IMR-90 (cell line): ENCODE measurements around the gene PDLIM5. TPM values are rescaled to one million over a fixed set of nuclear protein-coding genes. Genes with fewer than 3 reads are reported as not detected.

Experiments used
- ATAC-seq: fragments of 200-7000 bp; cut with Tn5 transposase; 2 replicates; pipeline ENCODE4 v1.9.1; 2020; ENCODE audit warnings: low read depth, mild to moderate bottlenecking, moderate library complexity
- BruUV-seq: library from RNA; stranded (reverse); fragments of 400-500 nt; replicated peaks from 2 replicates; lab custom pipeline; 2021; lab: Mats Ljungman, UMichigan
- CTCF ChIA-PET: fragments of 300-600 bp; formaldehyde crosslinking; extraction: SDS; loops from one replicate; lab custom pipeline; 2021; ENCODE audit warnings: antibody characterized with exemption; lab: Yijun Ruan, JAX
- POLR2A ChIA-PET: fragments of 300-600 bp; sonication (Branson Sonifier 250); formaldehyde crosslinking; loops from one replicate; lab custom pipeline; 2022; ENCODE audit warnings: antibody characterized with exemption; ENCODE audit not compliant: unreplicated experiment; lab: Charles Lee
- DNase-seq: peaks from one replicate; pipeline ENCODE4 v3.0.0; 2013
- H2AFZ ChIP-seq: replicated peaks from 2 replicates; pipeline ENCODE3; 2013; ENCODE audit warnings: low read length, mild to moderate bottlenecking; ENCODE audit not compliant: poor library complexity
- H2AK5ac ChIP-seq: 2 replicates; pipeline ENCODE4 v1.6.1; 2013; ENCODE audit warnings: low read depth, low read length, inconsistent platforms
- H2AK9ac ChIP-seq: replicated peaks from 2 replicates; pipeline ENCODE3; 2013; ENCODE audit warnings: mild to moderate bottlenecking, low read depth, low read length, moderate library complexity; ENCODE audit not compliant: poor library complexity
- H2BK120ac ChIP-seq: 2 replicates; pipeline ENCODE4 v1.6.1; 2013; ENCODE audit warnings: low read depth, low read length, inconsistent platforms
- H2BK15ac ChIP-seq: 3 replicates; pipeline ENCODE4 v1.6.1; 2013; ENCODE audit warnings: low read depth, low read length, inconsistent platforms
- H2BK20ac ChIP-seq: 2 replicates; pipeline ENCODE4 v1.6.1; 2013; ENCODE audit warnings: low read depth, mild to moderate bottlenecking, inconsistent platforms, low read length, moderate library complexity
- H2BK5ac ChIP-seq: 2 replicates; pipeline ENCODE4 v1.6.1; 2013; ENCODE audit warnings: mild to moderate bottlenecking, low read depth, low read length, inconsistent platforms; ENCODE audit not compliant: poor library complexity, severe bottlenecking
- H3K14ac ChIP-seq: replicated peaks from 2 replicates; pipeline ENCODE4 v1.6.1; 2013; ENCODE audit warnings: low read depth, low read length, inconsistent platforms
- H3K18ac ChIP-seq: 2 replicates; pipeline ENCODE4 v1.6.1; 2013; ENCODE audit warnings: low read depth, low read length, control low read depth
- H3K23ac ChIP-seq: 2 replicates; pipeline ENCODE4 v1.6.1; 2013; ENCODE audit warnings: low read depth, low read length, inconsistent platforms
- H3K27ac ChIP-seq: 2 replicates; pipeline ENCODE4 v1.5.1; 2013; ENCODE audit warnings: mild to moderate bottlenecking, control low read depth, low read length; ENCODE audit not compliant: insufficient read depth
- H3K27me3 ChIP-seq: 2 replicates; pipeline ENCODE4 v1.6.1; 2013; ENCODE audit warnings: low read length; ENCODE audit not compliant: control insufficient read depth, insufficient read depth
- H3K36me3 ChIP-seq: 2 replicates; pipeline ENCODE4 v1.6.1; 2013; ENCODE audit warnings: low read length, mixed read lengths; ENCODE audit not compliant: control insufficient read depth, insufficient read depth
- H3K4ac ChIP-seq: 2 replicates; pipeline ENCODE4 v1.6.1; 2013; ENCODE audit warnings: low read depth, low read length, inconsistent platforms
- H3K4me1 ChIP-seq: 2 replicates; pipeline ENCODE4 v1.6.1; 2013; ENCODE audit warnings: low read length, mixed read lengths; ENCODE audit not compliant: control insufficient read depth, insufficient read depth
- H3K4me2 ChIP-seq: 2 replicates; pipeline ENCODE4 v1.6.1; 2013; ENCODE audit warnings: low read depth, mild to moderate bottlenecking, control low read depth, low read length, moderate library complexity
- H3K4me3 ChIP-seq: 2 replicates; pipeline ENCODE4 v1.5.1; 2013; ENCODE audit warnings: low read depth, mild to moderate bottlenecking, control low read depth, low read length, moderate library complexity; ENCODE audit not compliant: insufficient read depth
- H3K56ac ChIP-seq: 2 replicates; pipeline ENCODE4 v1.6.1; 2013; ENCODE audit warnings: low read length, inconsistent platforms; ENCODE audit not compliant: insufficient read depth; ENCODE audit errors: extremely low read depth
- H3K79me1 ChIP-seq, 2 experiments: 2 replicates each; pipeline ENCODE4 v1.6.1; 2013; ENCODE audit warnings: low read length in 2 of 2, inconsistent platforms in 1 of 2, low read depth in 1 of 2
- H3K9ac ChIP-seq: 2 replicates; pipeline ENCODE4 v1.6.1; 2013; ENCODE audit warnings: low read depth, low read length, control low read depth
- H3K9me1 ChIP-seq: 2 replicates; pipeline ENCODE4 v1.6.1; 2013; ENCODE audit warnings: low read length, inconsistent platforms; ENCODE audit not compliant: insufficient read depth
- H3K9me3 ChIP-seq: 2 replicates; pipeline ENCODE4 v1.6.1; 2013; ENCODE audit warnings: low read length; ENCODE audit not compliant: control insufficient read depth, insufficient read depth
- H4K20me1 ChIP-seq: 2 replicates; pipeline ENCODE4 v1.6.1; 2013; ENCODE audit warnings: low read length, inconsistent platforms; ENCODE audit not compliant: insufficient read depth
- H4K5ac ChIP-seq: 2 replicates; pipeline ENCODE4 v1.6.1; 2013; ENCODE audit warnings: mild to moderate bottlenecking, low read depth, low read length, control low read depth
- H4K8ac ChIP-seq, 2 experiments: 2 replicates each; pipeline ENCODE4 v1.6.1; 2013; ENCODE audit warnings: low read depth in 2 of 2, low read length in 2 of 2, control low read depth in 1 of 2, inconsistent platforms in 1 of 2
- H4K91ac ChIP-seq: 2 replicates; pipeline ENCODE4 v1.6.1; 2013; ENCODE audit warnings: low read depth, low read length, inconsistent platforms; ENCODE audit not compliant: insufficient read depth
- BHLHE40 ChIP-seq: fragments of 150-350 bp; IDR thresholded peaks from 2 replicates; pipeline ENCODE4 v1.6.1; 2016; ENCODE audit warnings: mild to moderate bottlenecking, low read depth, low read length
- CEBPB ChIP-seq: IDR thresholded peaks from 2 replicates; pipeline ENCODE4 v1.6.1; 2012; ENCODE audit warnings: low read depth, low read length, improper control_type of control experiment
- CHD1 ChIP-seq: IDR thresholded peaks from 2 replicates; pipeline ENCODE4 v1.6.1; 2012; ENCODE audit warnings: low read depth, low read length, improper control_type of control experiment
- ELK1 ChIP-seq: fragments of 150-350 bp; IDR thresholded peaks from 2 replicates; pipeline ENCODE4 v1.6.1; 2016; ENCODE audit warnings: low read depth, mild to moderate bottlenecking, low read length, moderate library complexity, borderline replicate concordance
- FOS ChIP-seq: fragments of 150-350 bp; IDR thresholded peaks from 2 replicates; pipeline ENCODE4 v1.6.1; 2016; ENCODE audit warnings: low read depth, low read length
- MAFK ChIP-seq: IDR thresholded peaks from 2 replicates; pipeline ENCODE4 v1.6.1; 2012; ENCODE audit warnings: low read depth, low read length, improper control_type of control experiment
- MAZ ChIP-seq: IDR thresholded peaks from 2 replicates; pipeline ENCODE4 v1.6.1; 2012; ENCODE audit warnings: low read depth, mild to moderate bottlenecking, low read length, improper control_type of control experiment, moderate library complexity, borderline replicate concordance
- MXI1 ChIP-seq: IDR thresholded peaks from 2 replicates; pipeline ENCODE4 v1.6.1; 2012; ENCODE audit warnings: low read depth, mild to moderate bottlenecking, low read length, moderate library complexity, borderline replicate concordance
- NFE2L2 ChIP-seq: fragments of 150-350 bp; IDR thresholded peaks from 2 replicates; pipeline ENCODE4 v1.6.1; 2016; ENCODE audit warnings: low read depth, mild to moderate bottlenecking, low read length
- POLR2A ChIP-seq: IDR thresholded peaks from 2 replicates; pipeline ENCODE4 v1.6.1; 2012; ENCODE audit warnings: mild to moderate bottlenecking, low read depth, low read length
- RAD21 ChIP-seq: IDR thresholded peaks from 2 replicates; pipeline ENCODE4 v1.6.1; 2012; ENCODE audit warnings: low read length, improper control_type of control experiment
- RCOR1 ChIP-seq: IDR thresholded peaks from 2 replicates; pipeline ENCODE4 v1.6.1; 2012; ENCODE audit warnings: mild to moderate bottlenecking, low read length, improper control_type of control experiment; ENCODE audit not compliant: insufficient replicate concordance
- RFX5 ChIP-seq: IDR thresholded peaks from 2 replicates; pipeline ENCODE4 v1.8.0; 2012; ENCODE audit warnings: low read depth, mild to moderate bottlenecking, low read length, moderate library complexity
- SMC3 ChIP-seq: fragments of 150-350 bp; IDR thresholded peaks from 2 replicates; pipeline ENCODE4 v1.6.1; 2016; ENCODE audit warnings: low read depth, mild to moderate bottlenecking, antibody characterized with exemption, low read length, moderate library complexity
- USF2 ChIP-seq: fragments of 150-350 bp; IDR thresholded peaks from 2 replicates; pipeline ENCODE4 v1.6.1; 2017; ENCODE audit warnings: mild to moderate bottlenecking, antibody characterized with exemption, low read length, low read depth
- WGBS, 2 experiments: methylation state at CpG; one replicate each; pipeline versions ENCODE4 v1.1.5 to v1.1.7; 2013; ENCODE audit warnings: missing lambda C conversion rate in 2 of 2; ENCODE audit not compliant: insufficient read length in 1 of 2; ENCODE audit errors: extremely low coverage in 2 of 2; 5-methylcytosine and 5-hydroxymethylcytosine counted together
- dilution Hi-C: fragments of 300-500 bp; cut with HindIII; formaldehyde crosslinking; loops from one replicate; pipeline ENCODE4 v1.14.3; 2018; ENCODE audit warnings: low sequenced_read_pairs; ENCODE audit not compliant: unreplicated experiment
- in situ Hi-C: fragments of 300-500 bp; cut with MboI; formaldehyde crosslinking; loops from 3 replicates; pipeline ENCODE4 v1.14.3; 2019; ENCODE audit warnings: low sequenced_read_pairs, inconsistent platforms, mixed read lengths
- intact Hi-C: fragments of 100-400 bp; cut with micrococcal nuclease; formaldehyde crosslinking; loops from 2 replicates; pipeline ENCODE4 v1.10.0; 2022
- polyA plus RNA-seq, 3 experiments: library from polyadenylated mRNA; depleted of rRNA; stranded (reverse); fragments of >200 nt; gene quantifications; 2 replicates each; pipeline ENCODE4 v1.2.3, GENCODE V29; 2012; ENCODE audit warnings: low replicate concordance in 1 of 3
- total RNA-seq: library from RNA; depleted of rRNA; stranded (reverse); fragments of >200 nt; gene quantifications from 2 replicates; pipeline ENCODE4 v1.2.3, GENCODE V29; 2012
- TF ChIP-seq, protein P1 (sequence below): conservative IDR thresholded peaks from 2 replicates; pipeline ENCODE4 v1.5.1; 2012; ENCODE audit warnings: mild to moderate bottlenecking, low read depth, low read length, improper control_type of control experiment

The PDLIM5 gene
- total and polyA plus RNA-seq, 2 of the 4 experiments (the other 2 are of a cell fraction), result 96.5 to 188 TPM

- H3K4me1 ChIP-seq, result peaks cover 16% of the 10 kb centered on the region
- no peak overlapping the region for H3K56ac ChIP-seq
- no peak overlapping the region for H3K23ac ChIP-seq
- WGBS, 2 experiments, result 90% methylated on average over 2 of the region's 9 CpGs; no CpG with 5 or more reads in 1 of the 2 experiments
- in situ Hi-C loops, result no loop called here
- intact Hi-C loops, result no loop called here
- H2AK5ac ChIP-seq, result no peak overlapping the region
- H2BK120ac ChIP-seq, result no peak overlapping the region
- H2BK20ac ChIP-seq, result no peak overlapping the region
- H3K36me3 ChIP-seq, result peaks cover 4% of the 10 kb centered on the region
- H3K9me3 ChIP-seq, result no peaks in the 10 kb centered on the region
- no peak overlapping the region for H3K9ac ChIP-seq
- H4K91ac ChIP-seq, result no peak overlapping the region
- no peaks in the 10 kb centered on the region for H3K27me3 ChIP-seq
- H2BK15ac ChIP-seq, result no peak overlapping the region
- peaks cover 22 to 41% of the 10 kb centered on the region in 2 experiments for H3K79me1 ChIP-seq
- peak overlapping the region; percentile 67; the same call in 1 of the 2 replicates for H3K27ac ChIP-seq
- BruUV-seq, result no TSS peak
- 0 out of 2 replicates have a peak overlapping the region, but pooled peaks have one; percentile 7 for H3K14ac ChIP-seq
- peaks cover 7% of the 10 kb centered on the region for H3K9me1 ChIP-seq
- H4K20me1 ChIP-seq, result peaks cover 3% of the 10 kb centered on the region
- no peak overlapping the region for H3K4me3 ChIP-seq
- H3K4ac ChIP-seq, result 0 out of 2 replicates have a peak overlapping the region, but pooled peaks have one; percentile 16
- TF ChIP-seq, protein P1, sequence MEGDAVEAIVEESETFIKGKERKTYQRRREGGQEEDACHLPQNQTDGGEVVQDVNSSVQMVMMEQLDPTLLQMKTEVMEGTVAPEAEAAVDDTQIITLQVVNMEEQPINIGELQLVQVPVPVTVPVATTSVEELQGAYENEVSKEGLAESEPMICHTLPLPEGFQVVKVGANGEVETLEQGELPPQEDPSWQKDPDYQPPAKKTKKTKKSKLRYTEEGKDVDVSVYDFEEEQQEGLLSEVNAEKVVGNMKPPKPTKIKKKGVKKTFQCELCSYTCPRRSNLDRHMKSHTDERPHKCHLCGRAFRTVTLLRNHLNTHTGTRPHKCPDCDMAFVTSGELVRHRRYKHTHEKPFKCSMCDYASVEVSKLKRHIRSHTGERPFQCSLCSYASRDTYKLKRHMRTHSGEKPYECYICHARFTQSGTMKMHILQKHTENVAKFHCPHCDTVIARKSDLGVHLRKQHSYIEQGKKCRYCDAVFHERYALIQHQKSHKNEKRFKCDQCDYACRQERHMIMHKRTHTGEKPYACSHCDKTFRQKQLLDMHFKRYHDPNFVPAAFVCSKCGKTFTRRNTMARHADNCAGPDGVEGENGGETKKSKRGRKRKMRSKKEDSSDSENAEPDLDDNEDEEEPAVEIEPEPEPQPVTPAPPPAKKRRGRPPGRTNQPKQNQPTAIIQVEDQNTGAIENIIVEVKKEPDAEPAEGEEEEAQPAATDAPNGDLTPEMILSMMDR, result no peak
- TF ChIP-seq USF2 (no peak), BHLHE40 (no peak), MAZ (no peak), FOS (no peak), RAD21 (no peak), RCOR1 (no peak), ELK1 (no peak), RFX5 (no peak), NFE2L2 (no peak), MAFK (no peak), POLR2A (no peak), MXI1 (no peak), SMC3 (no peak), CHD1 (no peak), CEBPB (no peak)
- ChIA-PET CTCF (interaction anchor here (0.6 kb wide), 1 partner anchor 111 kb away, joined by 4 read pairs; no protein-coding TSS in a partner anchor), POLR2A (no interaction called here)
- no peak overlapping the region for H2AFZ ChIP-seq
- peak overlapping the region; percentile 64 for H2BK5ac ChIP-seq
- peak overlapping the region; percentile 71 for H3K18ac ChIP-seq
- no peak overlapping the region for H3K4me2 ChIP-seq
- peak overlapping the region; percentile 43; the same call in 1 of the 2 replicates for H4K5ac ChIP-seq
- dilution Hi-C loops, result no loop called here
- no peak for DNase-seq
- ATAC-seq, result no peak
- H2AK9ac ChIP-seq, result no peak overlapping the region
- peak overlapping the region in 1 of 2 experiments; percentile 72; a peak in 1 of 4 replicates for H4K8ac ChIP-seq
Observed at GRCh38 chr4:94574050-94574449, 122.3 kb downstream of the PDLIM5 start.
